SKM-1 treated with dmso at 0.1 percent for 144 hours (cell line): ENCODE data around the gene FAM9A.
"Not testable (repeated sequence)": the region's sequence is repeated elsewhere in the genome, so short reads cannot be mapped to it uniquely, and the experiment has no call there.

Experiments used
- DNase-seq: peaks from one replicate; lab custom pipeline; 2025; ENCODE audit not compliant: unreplicated experiment; lab: John Stamatoyannopoulos, UW

Gene FAM9A

GRCh38 chrX:8805046-8805445 is 3.9 kb upstream of the FAM9A start:
- no peak for DNase-seq

GRCh38 chrX:8803326-8803725 is 2.1 kb upstream of the FAM9A start:
- DNase-seq, result no peak

- DNase-seq, result not testable (repeated sequence)
These were observed 832 bp downstream of the FAM9A start for GRCh38 chrX:8800351-8800750.

DNA sequence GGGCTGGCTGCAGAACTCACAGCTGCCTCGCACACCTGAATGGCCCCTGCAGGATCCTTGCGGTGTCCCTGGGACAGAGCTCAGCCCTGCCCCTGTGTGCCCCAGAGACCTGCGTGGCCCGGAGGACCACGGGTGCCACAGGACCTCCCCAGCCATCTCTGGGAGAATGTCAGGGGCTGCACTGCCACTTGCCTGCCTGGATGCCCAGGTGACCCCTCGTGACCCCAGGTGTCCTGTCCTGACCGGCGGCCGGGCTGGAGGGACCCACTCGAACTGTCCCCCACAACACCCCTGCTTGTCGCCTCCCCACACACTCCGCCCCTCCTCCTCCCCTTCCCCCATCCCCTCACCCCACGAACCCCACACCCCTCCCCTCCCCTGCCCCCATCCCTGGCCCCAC is 1.9 kb downstream of the FAM9A start:
- DNase-seq, result not testable (repeated sequence)

GRCh38 chrX:8798702-8799101 is 2.5 kb downstream of the FAM9A start:
- DNase-seq, result not testable (repeated sequence)

DNA sequence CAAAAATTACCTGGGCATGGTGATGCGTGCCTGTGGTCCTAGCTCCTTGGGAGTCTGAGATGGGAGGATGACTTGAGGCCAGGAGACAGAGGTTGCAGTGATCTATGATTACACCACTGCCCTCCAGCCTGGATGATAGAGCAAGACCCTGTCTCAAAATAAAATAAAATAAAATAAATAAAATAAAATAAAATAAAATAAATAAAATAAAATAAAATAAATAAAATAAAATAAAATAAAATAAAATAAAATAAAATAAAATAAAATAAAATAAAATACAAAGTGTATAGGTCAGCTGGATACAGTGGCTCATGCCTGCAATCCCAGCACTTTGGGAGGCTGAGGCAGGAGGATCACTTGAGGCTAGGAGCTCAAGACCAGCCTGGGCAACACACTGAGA is 14.1 kb downstream of the FAM9A start:
- not testable (repeated sequence) for DNase-seq

DNA sequence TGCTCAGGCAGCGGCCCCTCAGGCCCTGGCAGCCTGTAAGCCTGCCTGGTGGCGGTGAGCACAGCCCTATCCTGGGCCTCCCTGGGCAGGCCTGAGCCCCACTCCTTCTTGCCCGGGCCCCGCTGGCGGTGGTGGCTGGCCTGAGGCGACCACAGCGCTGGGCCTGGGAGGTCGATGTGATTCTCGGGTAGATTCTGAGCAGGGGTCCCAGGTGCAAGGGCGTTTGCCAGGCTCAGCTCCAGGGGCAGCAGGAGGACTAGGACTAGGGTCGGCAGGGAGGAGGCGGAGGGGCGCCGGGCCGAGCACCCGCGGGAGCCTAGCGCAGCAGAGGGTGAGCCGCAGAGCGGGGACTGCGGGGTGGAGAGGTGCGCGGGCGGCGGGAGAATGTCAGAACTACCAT is 17.0 kb downstream of the FAM9A start:
- DNase-seq, result no peak

GRCh38 chrX:8783714-8784098 is 17.5 kb downstream of the FAM9A start:
- DNase-seq, result no peak

DNA sequence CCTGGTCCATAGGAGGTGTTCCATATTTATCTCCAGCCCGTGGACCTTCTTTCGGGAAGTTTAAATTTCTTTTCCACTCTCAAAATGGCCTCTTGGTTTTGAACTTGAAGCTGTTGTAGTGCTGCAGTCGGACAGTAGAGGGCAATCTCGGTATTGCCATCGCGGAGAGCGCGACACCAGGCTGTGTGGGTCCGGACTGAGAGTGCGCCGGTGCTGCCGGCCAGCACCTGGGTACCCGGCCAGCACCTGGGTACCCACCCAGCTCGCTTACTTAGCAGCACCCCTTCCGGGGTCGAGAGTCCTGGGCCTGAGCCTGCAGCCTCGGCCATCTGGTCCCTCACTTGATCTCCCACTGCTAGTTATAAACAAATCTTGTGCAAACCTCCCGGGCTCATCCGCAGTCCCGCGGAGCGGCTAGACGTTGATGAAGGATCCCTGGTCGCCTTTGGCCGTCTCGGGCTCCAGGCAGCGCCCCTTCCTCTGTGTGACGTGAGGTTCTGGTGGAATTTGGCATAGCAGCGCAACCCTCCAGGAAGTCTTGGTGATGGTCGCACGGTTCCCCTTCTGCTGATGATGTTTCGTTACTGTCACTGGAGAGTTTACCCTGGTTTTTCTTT is 18.0 kb downstream of the FAM9A start:
- DNase-seq, result no peak

DNA sequence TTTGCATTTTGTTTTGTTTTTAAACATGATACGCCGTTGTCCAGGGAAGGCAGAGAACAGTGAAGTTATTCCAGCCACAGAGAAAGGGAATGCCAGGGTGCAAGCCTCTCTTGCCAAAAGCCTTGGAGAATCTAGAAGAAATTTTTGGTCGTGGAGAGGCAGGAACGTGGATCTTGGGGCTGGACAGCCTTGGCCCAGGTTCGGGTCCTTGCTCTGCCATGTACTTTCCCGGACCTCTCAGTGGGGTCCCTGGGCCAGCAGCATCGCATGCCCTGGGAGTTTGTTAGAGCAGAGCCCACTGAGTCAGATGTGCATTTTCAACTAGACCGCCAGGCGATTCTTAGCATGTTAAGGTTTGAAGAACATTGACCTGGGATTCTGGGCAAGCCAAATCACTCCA is 18.6 kb downstream of the FAM9A start:
- DNase-seq, result no peak

- DNase-seq, result not testable (repeated sequence)
These were observed 19.3 kb downstream of the FAM9A start for GRCh38 chrX:8781921-8782320.

DNA sequence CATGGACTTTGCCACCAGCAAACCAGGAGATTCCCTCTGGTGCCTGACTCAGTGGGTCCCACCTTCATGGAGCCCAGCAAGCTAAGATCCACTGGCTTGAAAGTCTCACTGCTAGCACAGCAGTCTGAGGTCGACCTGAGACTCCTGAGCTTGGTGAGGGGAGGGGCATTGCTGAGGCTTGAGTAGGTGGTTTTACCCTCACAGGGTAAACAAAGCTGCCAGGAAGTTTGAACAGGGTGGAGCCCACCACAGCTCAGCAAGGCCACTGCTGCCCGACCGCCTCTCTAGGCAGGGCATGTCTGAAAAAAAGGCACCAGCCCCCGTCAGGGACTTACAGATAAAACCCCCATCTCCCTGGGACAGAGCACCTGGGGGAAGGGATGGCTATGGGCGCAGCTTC is 28.1 kb downstream of the FAM9A start:
- DNase-seq, result no peak

DNA sequence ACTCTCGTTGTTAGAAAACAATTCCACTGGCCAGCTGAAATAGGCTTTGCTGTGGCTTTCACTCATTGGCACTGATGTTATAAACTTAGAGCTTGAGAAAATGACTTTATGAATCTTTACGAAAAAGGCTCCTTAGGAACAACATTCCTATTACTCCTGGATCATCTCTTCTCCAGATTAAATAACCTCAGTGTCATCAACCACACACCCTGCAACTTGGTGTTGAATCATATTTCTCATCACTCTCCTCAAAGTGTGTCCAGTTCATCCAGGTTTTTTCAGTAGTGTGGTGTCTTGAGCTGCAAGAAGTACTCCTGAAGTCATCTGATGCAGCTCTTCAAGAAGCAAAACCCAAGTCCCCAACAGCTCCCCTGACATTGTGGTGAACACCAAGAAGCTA is 41.2 kb downstream of the FAM9A start:
- DNase-seq, result no peak

DNA sequence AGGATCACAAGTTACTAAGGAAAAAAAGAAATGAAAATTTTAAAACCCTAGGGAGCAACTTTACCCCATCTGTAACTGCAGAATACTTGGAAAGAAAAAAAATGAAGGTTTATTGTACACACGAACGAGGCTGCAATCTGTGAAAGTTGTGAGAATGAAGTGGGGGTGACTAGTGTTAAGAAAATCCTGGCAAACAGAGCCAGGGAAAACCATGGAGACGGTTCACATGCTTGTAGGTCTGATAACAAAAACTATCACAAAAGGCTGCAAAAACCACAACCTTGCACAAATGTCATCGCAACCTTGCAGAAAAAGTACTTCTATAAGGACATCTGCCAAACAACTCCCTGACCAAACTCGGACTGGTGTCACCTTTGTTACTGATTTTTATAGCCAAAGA is 42.5 kb downstream of the FAM9A start:
- not testable (repeated sequence) for DNase-seq

- not testable (repeated sequence) for DNase-seq
These were observed 43.4 kb downstream of the FAM9A start for GRCh38 chrX:8757609-8758389.

DNA sequence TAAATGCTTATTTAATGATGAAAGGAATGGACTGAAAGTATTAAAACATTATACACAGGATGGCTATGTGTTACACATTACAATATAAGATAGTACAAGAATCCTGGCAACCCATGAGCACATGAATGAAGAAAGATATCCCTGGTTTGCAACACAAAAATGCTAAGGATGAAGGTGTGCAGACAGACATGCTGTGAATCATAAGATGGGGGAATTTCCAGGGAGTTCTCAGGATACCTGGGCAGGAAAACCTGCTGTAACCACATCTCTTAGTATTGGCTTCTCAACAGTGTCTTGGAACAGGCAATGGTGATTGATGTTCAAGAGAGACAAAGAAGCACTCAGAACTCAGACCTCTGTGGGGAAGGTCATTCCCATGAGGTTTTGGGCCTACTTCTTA is 45.4 kb downstream of the FAM9A start:
- DNase-seq, result no peak

DNA sequence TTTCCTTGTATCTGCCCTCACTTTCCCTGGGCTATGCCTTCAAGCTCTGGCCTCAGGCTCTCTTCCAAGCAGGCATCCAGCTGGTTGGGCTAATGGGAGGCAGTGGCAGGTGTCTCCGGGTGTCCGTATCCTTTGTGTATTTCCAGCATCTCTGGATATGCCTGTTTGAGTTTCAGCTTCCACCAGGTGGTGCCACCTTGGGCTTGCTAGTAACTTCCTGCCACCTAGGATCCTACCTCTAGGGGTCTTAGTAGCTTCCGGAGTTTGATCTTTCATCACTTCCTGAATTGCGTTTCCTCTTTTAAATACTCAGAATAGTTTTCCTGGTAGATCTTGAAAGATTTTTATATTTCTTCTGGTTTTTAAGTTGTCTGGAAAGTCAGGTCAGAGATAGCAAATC is 46.1 kb downstream of the FAM9A start:
- no peak for DNase-seq

GRCh38 chrX:8749697-8750096 is 51.5 kb downstream of the FAM9A start:
- DNase-seq, result no peak

DNA sequence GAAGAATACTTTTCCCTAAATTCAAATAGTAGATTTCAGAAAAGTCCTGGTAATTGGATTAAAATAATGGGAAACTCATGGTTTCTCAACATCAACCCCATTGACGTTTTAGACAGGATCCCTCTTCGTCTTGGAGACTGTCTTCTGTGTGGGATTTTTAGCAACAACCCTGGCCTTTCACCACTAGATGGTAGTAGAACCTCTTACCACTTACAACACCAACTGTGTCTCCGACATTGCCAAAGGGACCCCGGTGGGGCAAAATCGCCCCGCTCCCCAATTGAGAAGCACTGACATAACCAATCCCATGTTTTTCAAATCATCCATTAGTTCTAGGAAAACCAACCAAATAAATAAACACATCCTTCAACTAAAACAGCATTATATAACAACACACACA is 52.3 kb downstream of the FAM9A start:
- no peak for DNase-seq

DNA sequence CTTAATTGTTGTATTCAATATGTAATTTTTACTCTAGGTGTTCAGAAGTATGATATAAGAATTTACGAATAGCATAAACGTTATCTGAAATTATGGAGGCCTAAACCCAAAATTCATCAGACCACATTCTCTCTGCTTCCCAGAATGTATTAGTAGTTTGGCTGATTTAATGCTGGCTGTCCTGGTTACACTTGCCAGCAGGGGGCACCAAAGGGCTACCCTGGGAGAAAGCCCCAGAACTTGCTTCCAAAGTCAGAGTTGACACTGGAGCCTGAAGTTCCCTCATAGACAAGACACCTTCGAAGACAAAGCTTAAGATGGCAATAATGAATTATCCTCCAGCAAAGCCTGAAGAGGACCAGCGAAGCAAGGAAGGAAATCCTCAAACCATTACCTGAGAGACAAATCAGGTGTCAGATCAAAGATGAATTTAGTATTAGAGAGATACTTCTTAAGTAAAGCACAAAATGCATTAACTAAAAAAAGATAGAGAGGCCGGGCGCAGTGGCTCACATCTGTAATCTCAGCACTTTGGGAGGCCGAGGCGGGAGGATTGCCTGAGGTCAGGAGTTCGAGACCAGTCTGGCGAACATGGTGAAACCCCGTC is 58.0 kb downstream of the FAM9A start:
- DNase-seq, result no peak

- DNase-seq, result no peak
These were observed 59.2 kb downstream of the FAM9A start for GRCh38 chrX:8741981-8742380.
